Hematopoietic multipotent progenitor cell treated with erythropoietin and hydrocortisone succinate and interleukin-3 and kit ligand, for 4 days (in vitro differentiated cells): Measurements from ENCODE around the gene YDJC.
"Not testable (repeated sequence)": the region's sequence is repeated elsewhere in the genome, so short reads cannot be mapped to it uniquely, and the experiment has no call there.

Experiments used
- DNase-seq: peaks from one replicate; pipeline ENCODE4 v3.0.0-alpha.2; 2015

YDJC gene

GRCh38 chr22:21650823-21651520, 21.1 kb upstream of the YDJC start:
- peak; percentile 64 for DNase-seq

DNA sequence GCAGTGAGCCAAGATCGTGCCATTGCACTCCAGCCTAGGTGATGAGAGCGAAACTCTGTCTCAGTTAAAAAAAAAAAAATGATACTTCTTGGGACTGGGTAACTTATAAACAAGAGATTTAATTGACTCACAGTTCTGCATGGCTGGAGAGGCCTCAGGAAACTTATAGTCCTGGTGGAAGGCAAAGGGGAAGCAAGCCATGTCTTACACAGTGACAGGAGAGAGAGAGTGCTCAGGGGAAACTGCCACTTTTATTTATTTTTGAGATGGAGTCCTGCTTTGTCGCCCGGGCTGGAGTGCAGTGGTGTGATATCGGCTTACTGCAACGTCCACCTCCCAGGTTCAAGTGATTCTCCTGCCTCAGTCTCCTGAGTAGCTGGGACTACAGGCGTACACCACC, 20.5 kb upstream of the YDJC start:
- DNase-seq: no peak

DNA sequence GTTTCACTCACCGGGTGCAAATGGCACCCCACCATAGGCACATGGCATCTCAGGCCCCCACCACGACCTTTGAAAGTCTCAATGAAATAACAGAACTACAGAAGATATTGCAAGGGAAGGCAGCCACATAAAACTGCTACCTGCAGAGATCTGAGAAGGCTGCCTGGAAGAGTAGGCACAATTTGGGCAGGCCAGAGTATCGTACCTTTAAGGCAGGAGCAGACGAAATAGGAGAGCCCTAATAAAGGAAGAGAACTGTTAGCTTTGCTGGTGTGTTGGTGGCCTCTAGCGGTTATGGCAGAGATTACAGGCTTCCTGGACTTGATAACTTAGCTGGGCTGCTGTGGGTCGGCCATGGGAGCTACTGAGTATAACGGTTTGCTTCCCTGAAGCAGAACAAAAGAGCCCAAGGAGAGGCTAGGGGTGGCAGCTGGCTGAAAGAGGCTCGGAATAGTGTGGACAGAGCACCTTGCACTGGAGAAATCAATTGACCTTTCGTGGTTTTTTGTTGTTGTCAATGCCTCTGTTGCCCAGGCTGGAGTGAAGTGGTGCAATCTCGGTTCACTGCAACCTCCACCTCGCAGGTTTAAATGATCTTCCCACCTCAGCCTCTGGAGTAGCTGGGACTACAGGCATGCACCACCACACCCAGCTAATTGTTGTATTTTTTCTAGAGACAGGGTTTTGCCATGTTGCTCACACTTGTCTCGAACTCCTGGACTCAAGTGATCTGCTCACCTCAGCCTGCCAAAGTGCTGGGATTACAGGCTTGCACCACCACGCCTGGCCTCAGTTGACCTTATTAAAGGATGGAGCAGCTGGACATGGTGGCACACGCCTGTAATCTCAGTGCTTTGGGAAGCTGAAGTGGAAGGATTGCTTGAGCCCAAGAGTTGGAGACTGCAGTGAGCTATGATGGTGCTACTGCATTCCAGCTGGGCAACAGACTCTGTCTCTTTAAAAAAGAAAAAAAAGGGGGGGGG, 17.1 kb upstream of the YDJC start:
- peak; percentile 94 for DNase-seq

DNA sequence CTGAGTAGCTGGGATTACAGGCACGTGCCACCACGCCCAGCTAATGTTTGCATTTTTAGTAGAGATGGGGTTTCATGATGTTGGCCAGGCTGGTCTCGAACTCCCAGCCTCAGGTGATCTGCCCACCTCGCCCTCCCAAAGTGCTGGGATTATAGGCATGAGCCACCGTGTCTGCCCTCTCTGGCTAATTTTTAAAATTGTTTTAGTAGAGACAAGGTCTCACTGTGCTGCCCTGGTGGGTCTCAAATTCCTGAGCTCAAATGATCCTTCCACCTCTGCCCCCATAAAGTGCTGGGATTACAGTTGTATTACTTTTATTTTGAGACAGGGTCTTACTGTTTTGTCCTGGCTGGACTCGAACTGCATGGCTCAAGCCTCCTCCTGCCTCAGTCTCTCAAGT, 15.7 kb upstream of the YDJC start:
- DNase-seq: not testable (repeated sequence)

GRCh38 chr22:21643533-21644357, 13.9 kb upstream of the YDJC start:
- DNase-seq: peak; percentile 47

DNA sequence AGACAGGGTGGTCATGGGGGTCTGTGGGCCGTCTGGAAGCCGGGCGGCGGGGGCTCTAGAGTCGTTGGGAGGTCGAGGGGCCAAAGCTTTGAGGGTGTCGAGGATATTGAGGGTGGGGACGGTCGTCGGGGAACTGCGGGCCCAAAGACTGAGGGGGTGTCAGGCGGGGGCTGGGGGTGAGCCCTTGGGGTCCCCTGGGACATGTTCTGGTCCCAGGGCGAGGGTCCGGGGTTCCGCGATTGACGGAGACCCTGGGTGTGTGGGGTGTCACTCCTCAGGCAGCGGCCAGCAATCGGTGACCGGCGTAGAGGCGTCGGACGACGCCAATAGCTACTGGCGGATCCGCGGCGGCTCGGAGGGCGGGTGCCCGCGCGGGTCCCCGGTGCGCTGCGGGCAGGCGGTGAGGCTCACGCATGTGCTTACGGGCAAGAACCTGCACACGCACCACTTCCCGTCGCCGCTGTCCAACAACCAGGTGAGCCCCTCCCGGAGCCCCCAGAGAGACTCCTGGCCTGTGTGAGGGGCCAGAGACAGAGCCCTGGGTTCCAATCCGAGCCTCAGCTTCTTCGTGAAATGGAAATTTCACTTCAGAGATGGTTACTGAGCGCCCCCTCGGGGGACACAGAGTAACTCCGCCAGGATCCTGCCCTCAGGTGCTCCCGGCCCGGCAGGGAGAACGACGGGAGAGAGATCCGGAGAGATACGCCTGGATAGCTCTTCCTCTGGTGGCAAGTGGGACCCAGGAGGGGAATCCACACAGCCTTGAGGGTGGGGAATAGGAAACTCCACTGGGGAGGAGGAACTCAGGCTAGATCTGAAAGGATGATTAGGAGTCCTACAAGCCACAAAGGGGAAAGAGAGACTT, 13.0 kb upstream of the YDJC start:
- peak; percentile 82 for DNase-seq

DNA sequence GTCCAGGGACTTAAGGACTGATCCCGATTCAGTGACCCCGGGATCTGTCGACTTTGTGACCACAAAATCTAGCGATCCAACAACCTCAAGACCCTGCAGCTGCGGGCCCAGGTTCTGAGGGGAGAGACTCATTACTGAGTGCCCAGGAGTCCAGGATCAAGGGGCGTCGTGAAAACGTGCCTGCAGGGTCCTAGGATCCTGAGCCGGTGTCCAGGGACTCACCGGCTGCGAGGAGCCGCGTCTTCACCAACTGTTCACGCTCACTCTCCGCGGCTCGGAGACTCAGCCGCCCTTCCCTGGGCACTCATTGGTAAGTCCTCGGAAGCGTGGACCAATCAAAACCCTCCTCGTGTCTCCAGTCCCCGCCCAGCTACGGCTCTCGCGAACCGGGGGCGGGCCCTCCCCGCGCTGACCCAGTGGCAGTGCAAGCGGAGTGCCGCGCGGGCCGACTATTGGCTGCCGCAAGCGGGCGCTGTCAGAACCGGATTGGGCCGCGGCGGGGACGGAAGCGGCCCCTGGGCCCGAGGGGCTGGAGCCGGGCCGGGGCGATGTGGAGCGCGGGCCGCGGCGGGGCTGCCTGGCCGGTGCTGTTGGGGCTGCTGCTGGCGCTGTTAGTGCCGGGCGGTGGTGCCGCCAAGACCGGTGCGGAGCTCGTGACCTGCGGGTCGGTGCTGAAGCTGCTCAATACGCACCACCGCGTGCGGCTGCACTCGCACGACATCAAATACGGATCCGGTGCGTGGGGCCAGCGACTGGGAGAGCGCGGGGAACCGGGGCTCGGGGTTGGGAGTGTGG, 12.2 kb upstream of the YDJC start, which contains the start of gene SDF2L1:
SDF2L1 (plus strand) TSS at position 514 of the 795 bp plus-strand sequence; CDS start at position 549, 35 bp downstream.
- peak; percentile 99 for DNase-seq

- DNase-seq: peak; percentile 60
Observed at GRCh38 chr22:21641417-21641788, 11.6 kb upstream of the YDJC start.

DNA sequence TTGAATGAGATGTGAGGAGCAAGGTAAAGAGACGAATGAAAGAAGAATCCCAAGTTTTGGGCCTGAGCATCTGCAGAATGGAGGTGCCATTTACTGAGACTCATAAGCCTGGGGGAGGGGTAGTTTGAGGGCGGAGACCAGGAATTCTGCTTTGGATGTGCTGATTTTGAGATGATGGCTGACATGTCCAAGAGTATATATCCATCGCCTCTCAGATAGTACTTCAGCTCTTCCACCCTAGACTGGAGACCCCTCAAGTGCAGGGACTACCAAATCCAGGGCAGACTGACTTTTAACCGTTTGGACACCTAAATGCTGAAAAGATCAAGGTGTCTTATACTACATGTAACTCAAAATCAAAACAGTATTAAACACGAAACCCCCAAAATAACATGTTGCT, 11.0 kb upstream of the YDJC start:
- no peak for DNase-seq

GRCh38 chr22:21639359-21639758, 9.5 kb upstream of the YDJC start:
- no peak for DNase-seq

GRCh38 chr22:21637450-21637849, 7.6 kb upstream of the YDJC start:
- not testable (repeated sequence) for DNase-seq

GRCh38 chr22:21636629-21637218, 6.9 kb upstream of the YDJC start:
- DNase-seq: no peak

- DNase-seq: no peak
Observed at GRCh38 chr22:21635771-21636510, 6.1 kb upstream of the YDJC start.

GRCh38 chr22:21634844-21635243, 5.0 kb upstream of the YDJC start:
- DNase-seq: no peak

GRCh38 chr22:21634081-21634480, 4.3 kb upstream of the YDJC start:
- no peak for DNase-seq

DNA sequence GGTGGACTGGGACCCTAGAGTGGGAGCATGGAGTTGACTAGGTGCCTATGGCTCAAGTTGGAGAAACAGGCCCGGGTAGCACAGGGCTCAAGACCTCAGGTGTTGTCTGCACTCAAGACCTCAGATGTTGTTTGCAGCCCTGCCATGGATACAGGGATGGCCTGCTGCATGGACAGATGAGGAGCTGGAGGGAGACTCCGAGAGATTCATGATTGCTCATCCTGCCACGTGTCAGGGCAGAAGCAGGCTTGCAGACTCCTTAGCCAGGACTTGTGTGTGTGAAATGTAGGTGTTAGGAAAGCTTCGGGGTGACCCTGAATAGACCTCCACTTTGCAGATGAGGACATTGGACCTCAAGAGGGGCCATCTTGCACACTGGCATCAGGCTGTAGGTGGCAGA, 3.7 kb upstream of the YDJC start:
- DNase-seq: no peak

- DNase-seq: no peak
Observed at GRCh38 chr22:21632931-21633330, 3.1 kb upstream of the YDJC start.

- DNase-seq: peak; percentile 85
Observed at GRCh38 chr22:21632237-21632895, 2.5 kb upstream of the YDJC start, which contains the start of gene CCDC116. Gene CCDC116, plus strand, starts transcription at chr22:21632760. Its CDS starts 422 bp downstream, at chr22:21633182.

- no peak for DNase-seq
Observed at GRCh38 chr22:21631025-21631424, 1.2 kb upstream of the YDJC start.
